Spleen (tissue), 7 donors: ENCODE results near the gene SLC47A2.

ENCODE experiments used
- CTCF ChIP-seq, 11 experiments: fragments of 200-600 bp in 7 of 11; fragments of 450-650 bp in 4 of 11; sonication (generic) in 4 of 11; IDR thresholded peaks in 8 of 11; conservative IDR thresholded peaks in 3 of 11; 1 replicate in 7 of 11; 2 replicates in 4 of 11; pipeline versions ENCODE4 v1.4.0 to v1.8.0; 2016 to 2021; ENCODE audit warnings: antibody characterized with exemption in 11 of 11, inconsistent platforms in 4 of 11, mild to moderate bottlenecking in 1 of 11
- POLR2A ChIP-seq, 3 donors: fragments of 450-650 bp; IDR thresholded peaks; one replicate each; pipeline ENCODE4 v1.5.1; 2017; ENCODE audit warnings: antibody characterized with exemption in 3 of 3, mild to moderate bottlenecking in 1 of 3
- donor health status: DM: no; HTN: no; CAD: no; lungs with moderate emphysema.
- donor health status: DM: no; HTN: no; CAD: no.
- donor health status: DM: no; HTN: no; CAD: no.

GRCh38 chr17:19630035-19630434, 86.3 kb downstream of the SLC47A2 start:
- no peak for TF ChIP-seq CTCF (IDR thresholded peaks at IDR 0.05 in 8 of 11, conservative IDR thresholded peaks at IDR 0.05 in 3 of 11)
- TF ChIP-seq POLR2A (IDR thresholded peaks at IDR 0.05) = no peak
